Chondrocyte (in vitro differentiated cells): Measurements from ENCODE around the gene LYPD3. TPM values are rescaled to one million over a fixed set of nuclear protein-coding genes. Genes with fewer than 3 reads are reported as not detected.

Experiments
- DNase-seq: peaks from one replicate; pipeline ENCODE4 v3.0.0; 2021; ENCODE audit warnings: mixed read lengths, low spot score
- H3K27ac Mint-ChIP-seq: one replicate; pipeline ENCODE4 v1.8.0; 2021; ENCODE audit warnings: mild to moderate bottlenecking, moderate library complexity, mixed read lengths; ENCODE audit not compliant: unreplicated experiment
- H3K27me3 Mint-ChIP-seq: 2 replicates; pipeline ENCODE4 v1.8.0; 2021; ENCODE audit warnings: low read depth, mixed read lengths
- H3K36me3 Mint-ChIP-seq: 2 replicates; pipeline ENCODE4 v1.8.0; 2021; ENCODE audit warnings: low read depth, mixed read lengths
- H3K4me1 Mint-ChIP-seq: 2 replicates; pipeline ENCODE4 v1.8.0; 2021; ENCODE audit warnings: low read depth, mild to moderate bottlenecking, mixed read lengths
- H3K4me3 Mint-ChIP-seq: one replicate; pipeline ENCODE4 v1.8.0; 2021; ENCODE audit warnings: mild to moderate bottlenecking, moderate library complexity, mixed read lengths; ENCODE audit not compliant: unreplicated experiment
- H3K9me3 Mint-ChIP-seq: 2 replicates; pipeline ENCODE4 v1.8.0; 2021; ENCODE audit warnings: low read depth, mixed read lengths
- CTCF ChIP-seq: fragments of 200-600 bp; sonication (generic); IDR thresholded peaks from 2 replicates; pipeline ENCODE4 v1.5.0; 2021; ENCODE audit warnings: antibody characterized with exemption, mild to moderate bottlenecking, moderate library complexity
- total RNA-seq: library from RNA; stranded (reverse); gene quantifications from 3 replicates; pipeline ENCODE4 v1.2.1, GENCODE V29; 2021

Gene LYPD3
- total RNA-seq, 1 donor from 2014 or later = 1.0 TPM

- no peak for TF ChIP-seq CTCF
- no peak for DNase-seq
- no peaks in the 10 kb centered on the region for H3K36me3 Mint-ChIP-seq
- no peak overlapping the region for H3K4me3 Mint-ChIP-seq
- H3K27me3 Mint-ChIP-seq = no peaks in the 10 kb centered on the region
- H3K9me3 Mint-ChIP-seq = no peaks in the 10 kb centered on the region
- peaks cover 8% of the 10 kb centered on the region for H3K4me1 Mint-ChIP-seq
- H3K27ac Mint-ChIP-seq = no peak overlapping the region
Observed at GRCh38 chr19:43467730-43468129, 2.3 kb upstream of the LYPD3 start.

- H3K4me3 Mint-ChIP-seq = no peak overlapping the region
- no peaks in the 10 kb centered on the region for H3K36me3 Mint-ChIP-seq
- no peaks in the 10 kb centered on the region for H3K9me3 Mint-ChIP-seq
- H3K27ac Mint-ChIP-seq = no peak overlapping the region
- no peak for TF ChIP-seq CTCF
- no peak for DNase-seq
- H3K27me3 Mint-ChIP-seq = no peaks in the 10 kb centered on the region
- peaks cover 8% of the 10 kb centered on the region for H3K4me1 Mint-ChIP-seq
Observed at GRCh38 chr19:43467276-43467675, 1.9 kb upstream of the LYPD3 start.

GRCh38 chr19:43466793-43467192 is 1.4 kb upstream of the LYPD3 start:
- Mint-ChIP-seq H3K36me3 (no peaks in the 10 kb centered on the region), H3K27me3 (no peaks in the 10 kb centered on the region), H3K27ac (no peak overlapping the region), H3K4me1 (peaks cover 8% of the 10 kb centered on the region), H3K9me3 (no peaks in the 10 kb centered on the region), H3K4me3 (no peak overlapping the region)
- no peak for DNase-seq
- TF ChIP-seq CTCF = no peak

GRCh38 chr19:43464134-43464775 is 1.2 kb downstream of the LYPD3 start:
- Mint-ChIP-seq H3K27me3 (no peaks in the 10 kb centered on the region), H3K36me3 (peaks cover 3% of the 10 kb centered on the region), H3K4me1 (peaks cover 8% of the 10 kb centered on the region), H3K9me3 (no peaks in the 10 kb centered on the region), H3K4me3 (peak overlapping the region; percentile 95), H3K27ac (peak overlapping the region; percentile 94)
- DNase-seq = no peak
- TF ChIP-seq CTCF = no peak

- peaks cover 8% of the 10 kb centered on the region for H3K4me1 Mint-ChIP-seq
- H3K27me3 Mint-ChIP-seq = no peaks in the 10 kb centered on the region
Observed at GRCh38 chr19:43463381-43464133, 1.9 kb downstream of the LYPD3 start.

More at GRCh38 chr19:43463381-43464133, 1.9 kb downstream of the LYPD3 start:
- peak overlapping the region; percentile 94 for H3K27ac Mint-ChIP-seq
- peak; percentile 95 for DNase-seq
- peaks cover 3% of the 10 kb centered on the region for H3K36me3 Mint-ChIP-seq
- no peak for TF ChIP-seq CTCF
- H3K4me3 Mint-ChIP-seq = peak overlapping the region; percentile 95
- no peaks in the 10 kb centered on the region for H3K9me3 Mint-ChIP-seq
